Measurements from ENCODE around the gene DDX41. TPM values are rescaled to one million over a fixed set of nuclear protein-coding genes. Genes with fewer than 3 reads are reported as not detected.

DDX41 gene
- polyA plus RNA-seq, 1 experiment, result 71.8 TPM

DNA sequence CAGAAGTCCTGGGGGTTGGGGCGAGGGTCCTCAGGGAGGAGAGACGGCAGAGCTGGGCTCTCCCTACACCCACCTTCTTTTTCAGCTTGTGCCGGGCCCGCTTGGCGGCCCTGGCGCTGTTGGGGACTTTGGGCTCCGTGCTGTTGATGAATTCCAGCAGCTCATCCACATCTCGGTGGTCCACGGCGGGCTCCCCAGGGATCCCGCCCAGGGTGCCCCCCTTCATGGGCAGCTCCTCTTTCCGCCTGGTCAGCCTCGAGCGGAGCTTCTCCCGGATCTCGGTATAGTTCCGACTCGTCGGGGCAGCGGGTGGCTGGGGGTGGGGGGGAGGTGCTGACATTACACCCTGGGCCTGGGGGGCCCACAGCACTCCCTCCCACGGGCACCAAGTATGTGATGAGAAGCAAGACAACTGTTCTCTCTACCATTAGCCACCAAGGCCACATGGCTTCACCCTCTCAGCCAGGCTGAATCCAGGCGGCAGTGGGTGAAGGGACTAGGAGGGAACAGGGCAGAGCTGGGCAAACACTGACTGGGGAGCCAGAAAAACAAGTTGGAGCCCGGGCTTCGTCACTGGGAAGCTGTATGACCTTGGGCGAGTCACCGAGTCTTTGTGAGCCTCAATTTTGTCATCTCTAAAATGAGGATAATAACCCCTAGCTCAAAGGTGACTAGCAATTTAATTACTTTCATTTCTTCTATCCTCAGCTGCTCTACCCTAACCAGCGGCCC, 14.6 kb upstream of the DDX41 start:
- CTCF ChIA-PET, result no interaction called here
- H3K4me3 ChIP-seq (ENCODE audit: low read depth, low read length), result no peak overlapping the region
- POLR2A ChIA-PET, result interaction anchor here (0.8 kb wide), 1 partner anchor 34 kb away, joined by 3 read pairs; no protein-coding TSS in a partner anchor

DNA sequence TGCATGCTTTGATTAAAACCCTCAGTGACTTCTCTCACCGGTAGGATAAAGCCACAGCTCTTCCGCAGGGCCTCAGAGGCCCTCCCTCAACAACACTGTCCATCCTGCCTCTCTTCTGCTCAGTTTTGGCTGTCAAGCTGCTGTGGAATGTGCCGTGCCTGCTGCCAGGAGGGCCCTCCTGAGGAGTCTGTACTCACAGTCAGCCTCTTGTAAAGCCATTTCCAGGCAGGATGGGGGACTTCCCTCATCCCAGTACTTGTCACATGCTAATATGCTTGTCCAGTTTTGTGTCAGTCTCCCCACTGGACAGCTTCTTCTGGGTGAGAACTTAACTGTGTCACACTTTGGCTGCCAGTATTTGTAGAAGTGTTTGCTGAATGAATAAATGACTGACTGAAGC, 13.9 kb upstream of the DDX41 start:
- ChIA-PET CTCF (no interaction called here), POLR2A (no interaction called here)
- no peak for DNase-seq (ENCODE audit: low read depth, low spot score)
- TF ChIP-seq, protein P1, sequence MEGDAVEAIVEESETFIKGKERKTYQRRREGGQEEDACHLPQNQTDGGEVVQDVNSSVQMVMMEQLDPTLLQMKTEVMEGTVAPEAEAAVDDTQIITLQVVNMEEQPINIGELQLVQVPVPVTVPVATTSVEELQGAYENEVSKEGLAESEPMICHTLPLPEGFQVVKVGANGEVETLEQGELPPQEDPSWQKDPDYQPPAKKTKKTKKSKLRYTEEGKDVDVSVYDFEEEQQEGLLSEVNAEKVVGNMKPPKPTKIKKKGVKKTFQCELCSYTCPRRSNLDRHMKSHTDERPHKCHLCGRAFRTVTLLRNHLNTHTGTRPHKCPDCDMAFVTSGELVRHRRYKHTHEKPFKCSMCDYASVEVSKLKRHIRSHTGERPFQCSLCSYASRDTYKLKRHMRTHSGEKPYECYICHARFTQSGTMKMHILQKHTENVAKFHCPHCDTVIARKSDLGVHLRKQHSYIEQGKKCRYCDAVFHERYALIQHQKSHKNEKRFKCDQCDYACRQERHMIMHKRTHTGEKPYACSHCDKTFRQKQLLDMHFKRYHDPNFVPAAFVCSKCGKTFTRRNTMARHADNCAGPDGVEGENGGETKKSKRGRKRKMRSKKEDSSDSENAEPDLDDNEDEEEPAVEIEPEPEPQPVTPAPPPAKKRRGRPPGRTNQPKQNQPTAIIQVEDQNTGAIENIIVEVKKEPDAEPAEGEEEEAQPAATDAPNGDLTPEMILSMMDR (IDR thresholded peaks at IDR 0.05; ENCODE audit: low read depth, low read length), result no peak
- no peak overlapping the region for H3K4me3 ChIP-seq (ENCODE audit: low read depth, low read length)
- no peak overlapping the region for H3K27ac ChIP-seq (ENCODE audit: low read depth, low read length)
- H3K27me3 ChIP-seq (ENCODE audit: control insufficient read depth, insufficient read depth, low read length), result no peaks in the 10 kb centered on the region
- H3K9me3 ChIP-seq (ENCODE audit: control insufficient read depth, insufficient read depth, low read length), result no peaks in the 10 kb centered on the region

More for the DNA sequence above, 14.6 kb upstream of the DDX41 start:
- TF ChIP-seq, protein P1 (IDR thresholded peaks at IDR 0.05; ENCODE audit: low read depth, low read length), result no peak
- Histone ChIP-seq H3K27me3 (ENCODE audit: control insufficient read depth, insufficient read depth, low read length) (no peaks in the 10 kb centered on the region), H3K9me3 (ENCODE audit: control insufficient read depth, insufficient read depth, low read length) (no peaks in the 10 kb centered on the region), H3K27ac (ENCODE audit: low read depth, low read length) (no peak overlapping the region)
- DNase-seq (ENCODE audit: low read depth, low spot score), result no peak

DNA sequence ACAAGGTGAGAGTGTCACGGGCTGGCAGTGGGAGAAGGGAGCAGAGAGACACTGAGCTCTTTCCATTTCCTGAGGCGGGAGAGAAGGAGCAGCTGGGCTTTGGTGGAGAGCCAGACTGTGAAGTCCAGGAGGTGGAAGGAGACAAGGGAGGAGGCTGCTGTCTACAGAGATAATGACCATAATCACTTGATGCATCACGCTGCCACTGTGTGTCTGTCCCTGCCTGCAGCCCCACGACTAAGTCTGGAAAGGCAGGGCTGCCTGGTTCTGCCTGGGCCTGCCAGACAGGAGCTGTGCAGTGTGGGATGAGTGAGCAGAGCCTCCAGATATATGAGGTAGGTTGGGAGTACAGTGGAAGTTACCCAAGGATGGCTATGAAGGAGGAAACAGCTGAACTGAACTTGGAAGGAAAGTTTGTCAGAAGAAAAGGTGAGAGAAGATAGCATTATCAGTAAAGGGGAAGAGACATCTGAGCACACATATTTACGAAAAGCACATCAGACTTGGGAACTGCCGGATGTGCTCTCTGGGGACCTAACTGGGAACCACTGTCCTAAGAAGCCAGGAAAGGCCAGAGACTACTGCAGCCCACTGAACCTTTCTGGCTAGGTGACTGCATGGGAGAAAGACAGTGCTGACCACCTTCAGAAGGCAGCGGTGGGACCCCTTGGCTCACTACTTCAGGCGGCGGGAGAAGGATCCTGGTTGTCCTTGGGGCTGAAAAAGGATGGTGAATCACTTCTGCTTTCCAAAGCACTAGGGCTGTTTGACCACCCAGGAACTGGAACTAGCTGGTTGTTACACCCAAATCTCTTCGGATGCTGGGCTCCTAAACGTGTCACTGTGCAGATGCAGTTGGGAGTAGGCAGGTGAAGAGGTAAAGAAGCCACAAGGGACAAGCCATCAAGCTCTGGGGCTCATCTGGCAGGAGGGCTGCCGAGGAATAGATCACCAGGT, 12.8 kb upstream of the DDX41 start:
- no peak overlapping the region for H3K4me3 ChIP-seq (ENCODE audit: low read depth, low read length)
- ChIA-PET CTCF (no interaction called here), POLR2A (no interaction called here)
- no peaks in the 10 kb centered on the region for H3K9me3 ChIP-seq (ENCODE audit: control insufficient read depth, insufficient read depth, low read length)
- TF ChIP-seq, protein P1 (IDR thresholded peaks at IDR 0.05; ENCODE audit: low read depth, low read length), result no peak
- H3K27ac ChIP-seq (ENCODE audit: low read depth, low read length), result no peak overlapping the region
- H3K27me3 ChIP-seq (ENCODE audit: control insufficient read depth, insufficient read depth, low read length), result no peaks in the 10 kb centered on the region
- no peak for DNase-seq (ENCODE audit: low read depth, low spot score)

DNA sequence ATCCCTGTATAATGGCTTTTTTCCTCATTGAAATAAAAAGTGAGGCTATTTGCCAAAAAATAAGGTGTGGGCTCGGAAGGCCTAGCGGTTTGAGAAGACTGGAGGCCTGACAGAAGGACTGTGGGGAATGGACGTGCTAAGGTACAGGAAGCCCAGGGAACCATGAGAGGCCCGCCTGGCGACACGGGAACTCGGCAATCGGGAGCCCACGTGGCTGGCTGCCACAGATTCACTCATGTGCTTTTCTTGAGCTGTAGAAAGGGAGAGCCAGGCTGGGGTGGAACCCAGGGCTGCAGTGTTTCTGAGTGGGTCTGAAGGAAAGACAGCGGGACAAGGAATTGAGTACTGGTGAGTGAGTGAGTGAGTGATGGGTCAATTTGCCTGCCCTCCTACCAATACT, 11.9 kb upstream of the DDX41 start:
- no peak overlapping the region for H3K4me3 ChIP-seq (ENCODE audit: low read depth, low read length)
- ChIA-PET CTCF (no interaction called here), POLR2A (no interaction called here)
- no peak for DNase-seq (ENCODE audit: low read depth, low spot score)
- no peak overlapping the region for H3K27ac ChIP-seq (ENCODE audit: low read depth, low read length)
- TF ChIP-seq, protein P1 (IDR thresholded peaks at IDR 0.05; ENCODE audit: low read depth, low read length), result no peak
- no peaks in the 10 kb centered on the region for H3K27me3 ChIP-seq (ENCODE audit: control insufficient read depth, insufficient read depth, low read length)
- H3K9me3 ChIP-seq (ENCODE audit: control insufficient read depth, insufficient read depth, low read length), result no peaks in the 10 kb centered on the region; the same call in 1 of the 2 replicates

DNA sequence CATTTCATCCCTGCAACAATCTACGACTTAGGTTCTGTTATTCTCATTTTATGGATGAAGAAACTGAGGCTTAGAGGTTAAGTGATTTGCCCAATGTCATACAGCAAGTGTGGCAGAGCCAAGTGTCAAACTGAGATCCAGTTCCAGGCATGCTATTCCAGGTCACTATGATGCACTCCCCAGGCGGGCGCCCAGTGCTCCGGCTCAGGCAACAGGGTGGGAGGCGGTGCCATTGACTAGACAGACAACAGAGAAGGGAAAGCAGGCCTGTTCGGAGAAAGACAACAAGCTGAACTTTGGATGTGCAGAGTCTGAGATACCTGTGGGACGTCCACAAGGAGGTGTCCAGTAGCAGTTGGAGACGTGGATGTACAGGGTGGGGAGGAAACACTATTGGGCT, 10.8 kb upstream of the DDX41 start:
- H3K9me3 ChIP-seq (ENCODE audit: control insufficient read depth, insufficient read depth, low read length), result no peaks in the 10 kb centered on the region; the same call in 1 of the 2 replicates
- TF ChIP-seq, protein P1 (IDR thresholded peaks at IDR 0.05; ENCODE audit: low read depth, low read length), result no peak
- H3K4me3 ChIP-seq (ENCODE audit: low read depth, low read length), result no peak overlapping the region
- DNase-seq (ENCODE audit: low read depth, low spot score), result no peak
- H3K27ac ChIP-seq (ENCODE audit: low read depth, low read length), result no peak overlapping the region
- H3K27me3 ChIP-seq (ENCODE audit: control insufficient read depth, insufficient read depth, low read length), result no peaks in the 10 kb centered on the region
- CTCF ChIA-PET, result no interaction called here
- POLR2A ChIA-PET, result no interaction called here

Data from AG04450 (cell line).